SU-DHL-6 (cell line): ENCODE data around the gene CDH3.

Experiments used
- H2AFZ ChIP-seq: fragments of 200-600 bp; sonication (generic); 2 replicates; pipeline ENCODE4 v1.6.1; 2014; ENCODE audit warnings: low read depth, mild to moderate bottlenecking, moderate library complexity, mixed read lengths, antibody characterized with exemption, low read length; ENCODE audit not compliant: severe bottlenecking
- H3F3A ChIP-seq: fragments of 200-600 bp; shearing (Covaris generic); 2 replicates; pipeline ENCODE4 v1.6.0; 2016; ENCODE audit warnings: antibody characterized with exemption, mild to moderate bottlenecking; ENCODE audit not compliant: insufficient read depth
- H3K27ac ChIP-seq: fragments of 200-600 bp; sonication (generic); 2 replicates; pipeline ENCODE4 v1.5.1; 2016; ENCODE audit warnings: low read depth, mild to moderate bottlenecking, low read length, moderate library complexity, mixed read lengths
- H3K27me3 ChIP-seq: fragments of 200-600 bp; sonication (generic), shearing (Covaris generic); 2 replicates; pipeline ENCODE4 v1.6.0; 2014; ENCODE audit warnings: mild to moderate bottlenecking, low read length
- H3K36me3 ChIP-seq: fragments of 200-600 bp; sonication (generic); 2 replicates; pipeline ENCODE4 v1.6.1; 2014; ENCODE audit warnings: mild to moderate bottlenecking, low read length, mixed read lengths
- H3K4me2 ChIP-seq: fragments of 300-600, 200-600 bp; shearing (Covaris generic), sonication (generic); 2 replicates; pipeline ENCODE4 v1.6.0; 2014; ENCODE audit warnings: low read length, low read depth, mild to moderate bottlenecking; ENCODE audit not compliant: poor library complexity, severe bottlenecking
- H3K4me3 ChIP-seq: fragments of 200-600 bp; sonication (generic); 2 replicates; pipeline ENCODE4 v1.5.1; 2014; ENCODE audit warnings: antibody characterized with exemption, low read length, mild to moderate bottlenecking, mixed read lengths; ENCODE audit not compliant: insufficient read depth, poor library complexity, severe bottlenecking
- H3K79me2 ChIP-seq: fragments of 200-600 bp; sonication (generic); 2 replicates; pipeline ENCODE4 v1.6.1; 2014; ENCODE audit warnings: mild to moderate bottlenecking, low read length, moderate library complexity; ENCODE audit not compliant: insufficient read depth
- H3K9ac ChIP-seq: fragments of 200-600 bp; sonication (generic); 2 replicates; pipeline ENCODE4 v1.7.0; 2014; ENCODE audit warnings: mild to moderate bottlenecking, low read length
- H3K9me2 ChIP-seq: fragments of 200-600 bp; sonication (generic); replicated peaks from 2 replicates; pipeline ENCODE4 v1.6.1; 2014; ENCODE audit warnings: low read length; ENCODE audit not compliant: insufficient read depth
- H3K9me3 ChIP-seq: fragments of 200-600 bp; sonication (generic); 2 replicates; pipeline ENCODE4 v1.6.1; 2014; ENCODE audit warnings: low read length, mixed read lengths; ENCODE audit not compliant: insufficient read depth
- H4K20me1 ChIP-seq: fragments of 200-600 bp; sonication (generic); 2 replicates; pipeline ENCODE4 v1.6.1; 2014; ENCODE audit warnings: low read depth, mild to moderate bottlenecking, antibody characterized with exemption, low read length, moderate library complexity, mixed read lengths
- CTCF ChIP-seq: fragments of 200-600 bp; sonication (generic); IDR thresholded peaks from one replicate; pipeline ENCODE4 v1.5.1; 2017; ENCODE audit warnings: antibody characterized with exemption, mild to moderate bottlenecking, low read length, moderate library complexity; ENCODE audit not compliant: insufficient read depth, poor library complexity, severe bottlenecking
- EZH2phosphoT487 ChIP-seq: fragments of 200-600 bp; sonication (generic), shearing (Covaris generic); conservative IDR thresholded peaks from 2 replicates; pipeline ENCODE4 v1.6.1; 2018; ENCODE audit warnings: mild to moderate bottlenecking, antibody characterized with exemption, low read length, moderate library complexity, mixed read lengths

The CDH3 gene

GRCh38 chr16:68642436-68643101 lies 2.5 kb upstream of the CDH3 start:
- H3K9me2 ChIP-seq = no peaks in the 10 kb centered on the region
- no peak overlapping the region for H3K9ac ChIP-seq
- no peaks in the 10 kb centered on the region for H3K36me3 ChIP-seq
- H3K27me3 ChIP-seq = no peaks in the 10 kb centered on the region
- TF ChIP-seq EZH2phosphoT487 (no peak), CTCF (no peak)
- no peaks in the 10 kb centered on the region for H3K9me3 ChIP-seq
- H2AFZ ChIP-seq = no peak overlapping the region
- H4K20me1 ChIP-seq = no peaks in the 10 kb centered on the region
- H3K27ac ChIP-seq = no peak overlapping the region
- H3K79me2 ChIP-seq = no peaks in the 10 kb centered on the region
- no peaks in the 10 kb centered on the region for H3F3A ChIP-seq
- H3K4me3 ChIP-seq = no peak overlapping the region
- no peak overlapping the region for H3K4me2 ChIP-seq

GRCh38 chr16:68643227-68643626 lies 1.9 kb upstream of the CDH3 start:
- no peak overlapping the region for H3K4me2 ChIP-seq
- no peak overlapping the region for H3K27ac ChIP-seq
- no peaks in the 10 kb centered on the region for H3K9me2 ChIP-seq
- no peak for TF ChIP-seq CTCF
- TF ChIP-seq EZH2phosphoT487 = no peak
- no peaks in the 10 kb centered on the region for H4K20me1 ChIP-seq
- no peak overlapping the region for H3K4me3 ChIP-seq
- H3F3A ChIP-seq = no peaks in the 10 kb centered on the region
- H2AFZ ChIP-seq = no peak overlapping the region
- H3K9me3 ChIP-seq = no peaks in the 10 kb centered on the region
- no peaks in the 10 kb centered on the region for H3K79me2 ChIP-seq
- H3K27me3 ChIP-seq = no peaks in the 10 kb centered on the region
- H3K9ac ChIP-seq = no peak overlapping the region
- H3K36me3 ChIP-seq = no peaks in the 10 kb centered on the region

GRCh38 chr16:68643847-68644246 lies 1.3 kb upstream of the CDH3 start:
- Histone ChIP-seq H3K27me3 (no peaks in the 10 kb centered on the region), H2AFZ (no peak overlapping the region), H3K27ac (no peak overlapping the region), H3K9ac (no peak overlapping the region), H3K4me2 (no peak overlapping the region), H3K4me3 (no peak overlapping the region), H3K36me3 (no peaks in the 10 kb centered on the region), H3K9me3 (no peaks in the 10 kb centered on the region), H4K20me1 (no peaks in the 10 kb centered on the region), H3K79me2 (no peaks in the 10 kb centered on the region), H3K9me2 (no peaks in the 10 kb centered on the region), H3F3A (no peaks in the 10 kb centered on the region)
- no peak for TF ChIP-seq EZH2phosphoT487
- no peak for TF ChIP-seq CTCF
